K562 treated with DMSO at 1 percent for 48 hours (cell line): ENCODE results near the gene OSMR. TPM values are rescaled to one million over a fixed set of nuclear protein-coding genes. Genes with fewer than 3 reads are reported as not detected.

Experiments
- total RNA-seq: library from RNA; unstranded; fragments of 300-600 nt; gene quantifications from 2 replicates; pipeline ENCODE4 v1.2.3, GENCODE V29; 2022; ENCODE audit warnings: low replicate concordance; ENCODE audit errors: extremely low read depth

OSMR gene
- total RNA-seq = not detected in 2 replicates

DNA sequence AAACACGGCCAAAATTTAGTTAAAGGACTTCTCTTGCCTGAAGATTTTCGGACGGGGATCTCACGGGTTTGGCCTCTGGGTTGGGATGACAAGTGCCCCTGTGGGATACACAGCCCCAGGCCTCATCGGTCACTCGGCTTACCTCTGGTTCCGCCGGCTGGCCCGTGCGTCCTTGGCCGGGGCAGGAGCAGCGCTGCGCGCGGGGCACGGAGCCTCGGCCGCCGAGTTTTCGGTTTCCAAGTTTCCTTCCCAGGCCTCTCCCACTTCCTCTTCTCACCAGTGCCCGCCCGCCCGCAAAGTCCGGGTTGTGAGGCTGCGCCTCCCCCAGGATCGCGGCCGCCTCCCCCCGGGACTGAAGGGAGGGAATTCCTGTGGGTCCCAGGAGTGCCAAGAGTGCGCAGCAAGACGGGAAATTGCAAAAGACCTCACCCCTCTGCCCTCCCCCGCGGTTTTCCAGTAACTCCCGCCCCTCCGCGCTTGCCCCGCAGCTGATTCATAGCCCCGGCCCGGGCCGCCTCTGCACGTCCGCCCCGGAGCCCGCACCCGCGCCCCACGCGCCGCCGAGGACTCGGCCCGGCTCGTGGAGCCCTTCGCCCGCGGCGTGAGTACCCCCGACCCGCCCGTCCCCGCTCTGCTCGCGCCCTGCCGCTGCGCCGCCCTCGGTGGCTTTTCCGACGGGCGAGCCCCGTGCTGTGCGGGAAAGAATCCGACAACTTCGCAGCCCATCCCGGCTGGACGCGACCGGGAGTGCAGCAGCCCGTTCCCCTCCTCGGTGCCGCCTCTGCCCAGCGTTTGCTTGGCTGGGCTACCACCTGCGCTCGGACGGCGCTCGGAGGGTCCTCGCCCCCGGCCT, at the start of gene OSMR:
TSS of gene OSMR (plus strand) at position 487 of the 853 bp plus-strand sequence. CDS start 23,033 bp downstream, outside the sequence.

Other genes with a start within 250 kb of the OSMR start
- not detected in 2 replicates for gene RICTOR, start 228.4 kb downstream of the OSMR start, total RNA-seq